Measurements from ENCODE around the gene CRIP3.

The CRIP3 gene

DNA sequence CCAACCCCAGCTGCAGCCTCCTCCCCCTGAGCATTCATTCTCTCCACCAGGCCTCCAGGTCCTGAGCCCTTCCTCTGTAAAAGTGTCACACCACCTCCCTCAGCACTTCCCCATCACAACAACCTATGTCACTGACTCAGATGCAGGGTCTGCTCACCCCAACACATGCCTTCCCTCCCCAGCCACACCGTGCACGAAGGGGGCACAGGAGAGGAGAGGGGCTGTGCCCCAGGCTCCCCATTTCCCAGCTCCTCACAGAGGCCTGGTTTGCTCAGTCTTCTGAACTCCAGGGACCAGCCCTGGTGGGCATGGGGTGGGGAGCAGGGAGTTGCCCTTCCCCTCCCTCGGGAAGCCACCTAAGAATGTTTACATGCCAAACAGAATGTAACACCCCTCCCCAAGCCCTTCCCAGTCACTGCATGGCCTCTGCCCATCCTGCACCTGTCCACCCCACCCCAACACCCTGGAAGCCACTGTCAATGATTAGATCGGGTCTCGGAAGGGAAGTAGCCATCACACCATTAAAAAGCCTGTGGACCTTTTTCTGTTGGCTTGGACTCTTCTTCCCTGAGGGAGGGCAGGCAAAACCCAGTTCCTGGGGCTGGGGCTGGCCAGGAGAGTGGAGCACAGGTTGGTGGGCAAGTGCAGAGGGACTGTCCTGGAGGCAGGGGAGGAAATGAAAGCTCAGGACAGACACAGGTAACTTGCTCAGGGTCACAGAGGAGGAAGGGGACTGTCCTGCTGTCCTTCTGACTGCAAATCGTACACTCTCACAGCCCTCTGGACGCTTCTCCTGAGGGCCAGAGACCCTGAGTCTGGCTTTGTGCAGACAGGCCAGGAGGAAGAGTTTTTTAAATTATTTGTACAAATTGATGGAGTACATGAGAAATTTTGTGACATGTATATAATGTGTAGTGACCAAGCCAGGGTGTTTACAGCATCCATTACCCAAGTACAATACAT lies 20.6 kb downstream of the CRIP3 start:
- no peak for DNase-seq (ENCODE audit: low read depth in 2 of 2)

DNA sequence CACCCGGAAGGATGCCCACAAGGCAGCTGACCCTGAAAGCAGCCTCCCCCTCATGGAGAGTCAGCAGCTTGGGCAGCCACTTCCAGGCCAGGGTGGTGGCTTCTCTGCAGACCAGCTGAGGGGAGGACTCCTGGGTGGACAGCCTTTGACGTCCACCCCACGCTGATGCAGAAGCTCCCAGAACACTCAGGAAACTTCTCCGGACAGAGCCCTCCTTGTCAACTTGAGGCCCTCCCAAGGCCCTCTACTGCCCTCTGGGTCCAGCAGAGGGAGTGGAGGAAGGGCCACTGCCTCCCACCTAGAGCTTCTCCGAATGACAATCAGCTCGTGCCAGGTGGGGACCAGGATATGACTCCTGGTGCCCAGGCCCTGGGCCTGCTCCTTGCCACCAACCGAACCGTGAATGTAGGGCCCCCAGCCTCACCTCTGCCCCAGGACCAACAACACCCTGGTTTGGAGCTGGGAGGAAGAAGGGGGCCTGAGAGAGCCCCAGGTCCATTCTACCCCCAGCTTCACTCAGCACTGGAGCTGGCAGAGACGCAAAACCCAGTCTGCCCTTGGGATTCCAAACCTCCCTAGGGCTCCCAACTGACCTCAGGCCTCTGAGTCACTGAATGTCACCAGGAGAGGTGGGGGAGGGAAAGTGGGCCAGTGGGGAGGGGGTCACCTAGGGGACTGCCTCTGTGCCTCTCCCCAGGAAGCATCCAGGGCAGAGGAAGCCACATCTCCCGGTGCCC lies 21.5 kb downstream of the CRIP3 start:
- DNase-seq (ENCODE audit: low read depth in 2 of 2) = no peak

- no peak for DNase-seq (ENCODE audit: low read depth in 2 of 2)
Observed at GRCh38 chr6:43286456-43286979, 22.1 kb downstream of the CRIP3 start.

GRCh38 chr6:43285832-43286231 lies 22.8 kb downstream of the CRIP3 start:
- DNase-seq (ENCODE audit: low read depth in 2 of 2) = no peak

- DNase-seq (ENCODE audit: low read depth in 2 of 2) = no peak
Observed at GRCh38 chr6:43284991-43285781, 23.4 kb downstream of the CRIP3 start.

DNA sequence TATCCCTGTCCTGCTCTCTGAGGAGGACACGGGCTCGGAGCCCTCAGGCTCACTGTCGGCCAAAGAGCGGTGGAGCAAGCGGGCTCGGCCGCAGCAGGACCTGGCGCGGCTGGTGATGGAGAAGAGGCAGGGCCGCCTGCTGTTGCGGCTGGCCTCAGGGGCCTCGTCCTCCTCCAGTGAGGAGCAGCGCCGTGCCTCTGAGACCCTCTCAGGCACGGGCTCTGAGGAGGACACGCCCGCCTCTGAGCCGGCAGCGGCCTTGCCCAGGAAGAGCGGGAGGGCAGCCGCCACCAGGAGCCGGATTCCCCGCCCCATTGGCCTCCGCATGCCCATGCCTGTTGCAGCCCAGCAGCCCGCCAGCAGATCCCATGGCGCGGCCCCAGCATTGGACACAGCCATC lies 24.7 kb downstream of the CRIP3 start:
- no peak for DNase-seq (ENCODE audit: low read depth in 2 of 2)

DNA sequence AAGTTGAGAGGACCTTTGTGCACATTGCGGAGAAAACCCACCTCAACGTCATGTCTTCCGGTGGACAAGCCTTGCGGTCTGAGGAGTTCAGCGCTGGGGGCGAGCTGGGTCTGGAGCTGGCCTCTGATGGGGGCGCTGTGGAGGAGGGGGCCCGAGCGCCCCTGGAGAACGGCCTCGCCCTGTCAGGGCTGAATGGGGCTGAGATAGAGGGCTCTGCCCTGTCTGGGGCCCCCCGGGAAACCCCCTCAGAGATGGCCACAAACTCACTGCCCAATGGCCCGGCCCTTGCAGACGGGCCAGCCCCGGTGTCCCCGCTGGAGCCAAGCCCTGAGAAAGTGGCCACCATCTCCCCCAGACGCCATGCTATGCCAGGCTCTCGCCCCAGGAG lies 25.1 kb downstream of the CRIP3 start:
- DNase-seq (ENCODE audit: low read depth in 2 of 2) = no peak

GRCh38 chr6:43282636-43283513 lies 25.8 kb downstream of the CRIP3 start:
- no peak for DNase-seq (ENCODE audit: low read depth in 2 of 2)

GRCh38 chr6:43282060-43282459 lies 26.6 kb downstream of the CRIP3 start:
- DNase-seq (ENCODE audit: low read depth in 2 of 2) = no peak

DNA sequence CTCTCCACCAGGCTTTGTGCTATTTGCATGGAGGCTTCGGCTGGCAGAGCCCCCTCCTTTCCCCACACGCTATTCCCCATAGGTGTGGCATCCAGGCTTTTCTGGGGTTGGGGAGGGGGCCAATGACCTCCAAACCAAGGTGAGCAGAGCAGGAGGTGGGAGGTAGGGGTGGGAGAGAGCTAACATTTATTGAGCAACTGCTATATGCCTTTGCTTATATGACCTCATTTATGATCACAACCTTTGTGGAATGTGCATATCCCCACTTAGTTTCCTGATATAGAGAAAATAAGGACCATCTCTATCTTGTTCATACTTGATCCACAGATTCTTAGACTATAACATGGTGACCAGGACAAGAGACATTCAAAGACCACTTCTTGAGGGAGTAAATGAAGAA lies 28.4 kb downstream of the CRIP3 start:
- DNase-seq (ENCODE audit: low read depth in 2 of 2) = no peak

- DNase-seq (ENCODE audit: low read depth in 2 of 2) = no peak
Observed at GRCh38 chr6:43278524-43279078, 30.0 kb downstream of the CRIP3 start.

- DNase-seq (ENCODE audit: low read depth in 2 of 2) = no peak
Observed at GRCh38 chr6:43277643-43278523, 30.7 kb downstream of the CRIP3 start.

DNA sequence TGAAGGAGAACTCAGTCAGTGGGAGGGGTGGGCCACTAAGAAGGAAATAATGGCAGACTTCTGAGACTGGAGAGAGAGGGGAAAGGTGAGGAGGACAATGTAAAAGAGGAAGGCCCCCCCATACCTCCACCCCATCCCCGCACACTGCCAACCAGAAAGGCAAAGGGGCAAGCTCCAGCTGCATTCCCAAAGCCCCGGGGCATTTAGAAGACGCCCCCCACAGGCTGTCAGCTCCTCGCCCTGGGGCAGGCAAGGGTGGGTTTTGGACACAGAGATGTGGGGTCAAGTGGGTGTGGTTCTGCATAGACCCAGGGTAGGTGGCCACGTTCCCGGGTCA lies 31.4 kb downstream of the CRIP3 start:
- no peak for DNase-seq (ENCODE audit: low read depth in 2 of 2)

DNA sequence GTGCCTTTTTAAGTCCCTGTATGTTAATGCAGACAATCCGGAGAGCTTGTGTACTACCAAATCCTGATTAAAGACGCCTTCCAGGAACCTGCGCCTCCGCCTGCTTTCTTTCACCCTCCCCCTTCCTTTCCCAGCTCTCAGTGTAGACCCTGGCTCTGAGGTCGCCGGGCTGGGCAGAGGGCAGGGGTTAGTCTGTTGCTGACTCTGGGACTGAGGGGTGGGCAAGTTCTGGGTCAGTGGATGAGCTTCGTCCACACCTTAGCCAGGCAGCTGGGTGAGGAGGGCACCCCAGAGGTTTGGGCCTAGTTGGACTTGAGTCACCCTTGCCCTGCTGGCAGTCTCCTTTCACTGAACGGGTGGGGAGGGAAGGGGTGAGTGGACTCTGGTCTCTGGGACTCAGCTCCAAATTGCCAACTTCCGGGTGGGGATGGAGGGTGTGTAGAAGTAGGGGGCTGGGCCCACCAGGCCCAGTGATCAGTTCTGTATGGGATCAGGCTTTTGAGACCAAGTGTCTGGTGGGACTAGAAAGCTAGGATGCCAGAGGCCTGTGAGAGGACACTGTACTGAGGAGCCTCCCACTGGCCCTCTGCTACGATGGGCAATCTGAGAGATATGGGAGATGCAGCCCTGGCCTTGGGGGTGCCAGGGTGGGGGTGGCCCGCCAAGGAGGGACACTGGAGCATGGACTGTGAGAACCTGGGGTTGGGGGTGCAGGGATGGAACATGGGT lies 31.9 kb downstream of the CRIP3 start:
- no peak for DNase-seq (ENCODE audit: low read depth in 2 of 2)

- DNase-seq (ENCODE audit: low read depth in 2 of 2) = peak in 1 of 2 donors; percentile 8
Observed at GRCh38 chr6:43275801-43276576, 32.6 kb downstream of the CRIP3 start.

- DNase-seq (ENCODE audit: low read depth in 2 of 2) = peak in 1 of 2 donors; percentile 38
Observed at GRCh38 chr6:43274916-43275597, 33.6 kb downstream of the CRIP3 start.

GRCh38 chr6:43274127-43274915 lies 34.3 kb downstream of the CRIP3 start:
- no peak for DNase-seq (ENCODE audit: low read depth in 2 of 2)

All from stimulated activated CD8-positive, alpha-beta memory T cell treated with anti-CD3 and anti-CD28 coated beads, Interleukin-7, amount 100 ng/mL, for 4 hours (primary cell).